Activated T-helper 9 cell treated with anti-CD3 and anti-CD28 coated beads, Interleukin-2, amount 50 U/mL, for 16 hours (primary cell): ENCODE results near the gene SPINK7.
"Not testable (repeated sequence)": the region's sequence is repeated elsewhere in the genome, so short reads cannot be mapped to it uniquely, and the experiment has no call there.

ENCODE experiments used
- DNase-seq: peaks from one replicate; pipeline ENCODE4 v3.0.0-alpha.2; 2020; ENCODE audit warnings: low read depth

The SPINK7 gene

GRCh38 chr5:148312153-148312552 is at the start of gene SPINK7:
TSS of gene SPINK7 (plus strand) at chr5:148312423. CDS start at chr5:148312484, 61 bp downstream.
- DNase-seq = no peak

- DNase-seq = no peak
These were observed 44.3 kb upstream of the SPINK7 start for GRCh38 chr5:148267962-148268361.

GRCh38 chr5:148268566-148268965 is 43.7 kb upstream of the SPINK7 start, which contains the start of gene SPINK13:
TSS of gene SPINK13 (plus strand) at chr5:148268794. CDS start at chr5:148270073, 1,279 bp downstream.
- DNase-seq = no peak

GRCh38 chr5:148275129-148275528 is 37.1 kb upstream of the SPINK7 start:
- DNase-seq = not testable (repeated sequence)

- not testable (repeated sequence) for DNase-seq
These were observed 31.3 kb upstream of the SPINK7 start for GRCh38 chr5:148280893-148281292.

- not testable (repeated sequence) for DNase-seq
These were observed 30.9 kb upstream of the SPINK7 start for GRCh38 chr5:148281336-148281735.

GRCh38 chr5:148290271-148291195 is 21.7 kb upstream of the SPINK7 start:
- no peak for DNase-seq

- DNase-seq = no peak
These were observed 14.5 kb upstream of the SPINK7 start for GRCh38 chr5:148297731-148298130.

- no peak for DNase-seq
These were observed 5.8 kb upstream of the SPINK7 start for GRCh38 chr5:148306446-148306845.

GRCh38 chr5:148309019-148309418 is 3.2 kb upstream of the SPINK7 start:
- no peak for DNase-seq

- DNase-seq = no peak
These were observed 2.5 kb upstream of the SPINK7 start for GRCh38 chr5:148309746-148310145.

- no peak for DNase-seq
These were observed 739 bp upstream of the SPINK7 start for GRCh38 chr5:148311484-148311883.

GRCh38 chr5:148314187-148314586 is 2.0 kb downstream of the SPINK7 start:
- no peak for DNase-seq

GRCh38 chr5:148314731-148315130 is 2.5 kb downstream of the SPINK7 start:
- DNase-seq = no peak

GRCh38 chr5:148320011-148320963 is 8.1 kb downstream of the SPINK7 start:
- DNase-seq = not testable (repeated sequence)

GRCh38 chr5:148333262-148333849 is 21.1 kb downstream of the SPINK7 start:
- no peak for DNase-seq

GRCh38 chr5:148335259-148335658 is 23.0 kb downstream of the SPINK7 start, which contains the start of gene SPINK9:
TSS of gene SPINK9 (plus strand) at chr5:148335559. CDS start at chr5:148335614, 55 bp downstream.
- no peak for DNase-seq

GRCh38 chr5:148336704-148337435 is 24.6 kb downstream of the SPINK7 start:
- no peak for DNase-seq

- no peak for DNase-seq
These were observed 30.3 kb downstream of the SPINK7 start for GRCh38 chr5:148342371-148343045.

- no peak for DNase-seq
These were observed 30.8 kb downstream of the SPINK7 start for GRCh38 chr5:148343046-148343407.
